Ectodermal cell (in vitro differentiated cells): ENCODE results near the gene KRT13.

Experiments
- H3K27ac ChIP-seq: 2 replicates; pipeline ENCODE4 v1.7.0; 2013; ENCODE audit warnings: mild to moderate bottlenecking, low read depth, low read length; ENCODE audit not compliant: insufficient read depth, poor library complexity, severe bottlenecking
- H3K27me3 ChIP-seq: 2 replicates; pipeline ENCODE4 v1.7.0; 2013; ENCODE audit warnings: mild to moderate bottlenecking, low read length; ENCODE audit not compliant: insufficient read depth, control insufficient read depth, poor library complexity, severe bottlenecking
- H3K36me3 ChIP-seq: one replicate; pipeline ENCODE4 v1.7.0; 2013; ENCODE audit warnings: low read length; ENCODE audit not compliant: control insufficient read depth, insufficient read depth
- H3K4me1 ChIP-seq: one replicate; pipeline ENCODE4 v1.7.0; 2013; ENCODE audit warnings: low read length; ENCODE audit not compliant: control insufficient read depth, insufficient read depth
- H3K4me3 ChIP-seq: 2 replicates; pipeline ENCODE4 v1.7.0; 2013; ENCODE audit warnings: low read depth, low read length, control low read depth; ENCODE audit not compliant: insufficient read depth
- H3K9me3 ChIP-seq: 2 replicates; pipeline ENCODE4 v1.7.0; 2013; ENCODE audit warnings: mild to moderate bottlenecking, low read length, moderate library complexity; ENCODE audit not compliant: control insufficient read depth
- WGBS, 2 experiments: methylation state at CpG; one replicate each; pipeline ENCODE4 v1.1.7; 2013; ENCODE audit warnings: missing lambda C conversion rate in 2 of 2; 5-methylcytosine and 5-hydroxymethylcytosine counted together

The KRT13 gene

DNA sequence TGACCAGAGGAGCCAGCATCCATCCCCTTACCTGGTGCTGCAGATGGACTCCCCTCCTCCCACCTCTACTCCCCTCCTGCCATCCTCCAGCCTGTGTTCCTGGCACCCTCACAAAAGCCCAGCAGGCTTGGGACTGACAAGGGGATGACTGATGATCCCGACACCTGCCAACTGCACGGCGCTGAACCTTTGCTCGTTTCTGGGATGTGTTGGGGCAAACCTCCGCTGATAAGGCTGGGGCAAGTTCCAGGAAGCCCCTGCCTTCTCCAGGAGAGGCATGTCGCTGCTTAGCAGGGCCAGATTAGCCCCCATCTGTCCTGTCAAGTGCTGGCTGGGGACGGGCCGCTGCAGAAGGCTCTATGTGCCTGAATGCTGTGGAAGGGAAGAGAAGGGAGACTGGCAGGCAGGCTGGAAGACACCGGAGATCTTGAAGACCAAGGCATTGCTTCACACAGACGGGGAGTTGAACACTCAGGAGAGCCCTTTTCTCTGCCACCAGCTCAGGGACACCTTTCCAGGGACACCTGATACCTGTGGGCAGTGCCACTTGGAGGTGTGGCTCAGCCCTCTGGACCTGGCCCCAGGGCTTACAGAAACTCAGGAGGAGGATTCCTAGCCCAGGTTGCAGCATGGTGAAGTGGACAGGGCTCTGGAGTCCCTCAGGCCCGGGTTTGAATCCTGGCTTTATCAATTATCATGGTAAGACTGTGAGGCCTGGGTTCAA, 14.3 kb upstream of the KRT13 start:
- Histone ChIP-seq H3K27ac (no peak overlapping the region), H3K4me3 (no peak overlapping the region), H3K4me1 (peaks cover 12% of the 10 kb centered on the region), H3K27me3 (no peaks in the 10 kb centered on the region), H3K36me3 (peaks cover 17% of the 10 kb centered on the region), H3K9me3 (no peaks in the 10 kb centered on the region)
- 69 to 74% methylated on average over 10 to 11 of the region's 11 CpGs for WGBS, 2 experiments

DNA sequence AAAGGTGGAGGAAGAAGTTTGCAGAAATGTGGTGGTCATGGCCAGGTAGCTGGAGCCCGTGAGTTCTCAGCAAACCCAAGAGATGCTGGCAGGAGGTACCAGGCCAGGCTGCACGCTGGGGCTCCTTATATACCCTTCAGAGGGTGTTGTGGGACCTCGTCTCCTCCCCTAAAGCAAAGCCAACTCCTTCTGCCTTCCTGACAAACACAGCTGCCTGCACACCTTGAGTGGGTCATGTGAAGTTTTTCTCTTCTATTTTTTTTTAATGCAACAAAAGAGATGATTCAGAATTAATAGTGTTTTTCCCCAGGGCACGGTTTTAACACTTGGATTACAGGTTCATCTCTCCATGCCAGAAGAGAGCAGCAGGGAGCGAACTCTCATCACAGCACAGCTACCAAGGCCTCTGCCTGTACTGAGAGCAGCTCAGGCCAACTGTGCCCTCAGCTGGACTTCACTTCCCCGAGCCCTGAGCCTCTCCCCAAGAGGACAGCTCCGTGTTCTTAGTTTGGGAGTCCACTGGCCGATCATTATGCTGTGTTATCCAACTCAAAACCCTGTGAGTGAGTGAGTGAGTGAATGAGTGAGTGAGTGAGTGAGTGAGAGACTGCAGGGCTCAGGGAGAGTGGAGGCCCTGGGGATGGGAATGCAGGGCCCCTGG, 13.5 kb upstream of the KRT13 start, which contains the start of gene KRT15:
Gene KRT15 (minus strand): TSS at position 102 of the 661 bp plus-strand sequence. CDS start 63 bp downstream, at position 39.
- Histone ChIP-seq H3K4me3 (no peak within 1 kb of the TSS), H3K4me1 (peaks cover 12% of the 10 kb centered on the region), H3K9me3 (no peaks in the 10 kb centered on the region), H3K27ac (no peak within 1 kb of the TSS), H3K27me3 (no peaks in the 10 kb centered on the region), H3K36me3 (peaks cover 12% of the 10 kb centered on the region)
- WGBS, 2 experiments = 79 to 84% methylated on average over 8 of the region's 8 CpGs

DNA sequence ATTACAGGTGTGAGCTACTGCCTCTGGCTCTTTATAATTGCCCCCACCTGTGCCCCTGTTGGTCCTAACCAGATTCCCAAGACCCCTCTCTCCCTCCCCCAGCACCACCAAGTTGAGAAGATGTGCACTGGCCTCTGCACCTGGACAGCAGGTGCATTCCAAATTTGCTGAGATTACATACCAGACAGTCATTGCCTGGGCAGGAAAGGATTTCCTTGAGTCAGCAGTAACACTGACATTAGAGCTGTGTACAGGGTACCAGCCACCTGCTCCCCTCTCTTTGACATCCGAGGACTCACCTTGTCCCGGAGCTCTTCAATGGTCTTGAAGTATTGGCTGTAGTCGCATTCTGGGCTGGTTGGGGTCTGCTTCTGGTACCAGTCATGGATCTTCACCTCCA, 12.6 kb upstream of the KRT13 start:
- Histone ChIP-seq H3K36me3 (peaks cover 5% of the 10 kb centered on the region), H3K27me3 (no peaks in the 10 kb centered on the region), H3K4me1 (peaks cover 12% of the 10 kb centered on the region), H3K27ac (no peak overlapping the region), H3K9me3 (no peaks in the 10 kb centered on the region), H3K4me3 (no peak overlapping the region)
- 98% methylated on average over 3 of the region's 3 CpGs for WGBS, 2 experiments

DNA sequence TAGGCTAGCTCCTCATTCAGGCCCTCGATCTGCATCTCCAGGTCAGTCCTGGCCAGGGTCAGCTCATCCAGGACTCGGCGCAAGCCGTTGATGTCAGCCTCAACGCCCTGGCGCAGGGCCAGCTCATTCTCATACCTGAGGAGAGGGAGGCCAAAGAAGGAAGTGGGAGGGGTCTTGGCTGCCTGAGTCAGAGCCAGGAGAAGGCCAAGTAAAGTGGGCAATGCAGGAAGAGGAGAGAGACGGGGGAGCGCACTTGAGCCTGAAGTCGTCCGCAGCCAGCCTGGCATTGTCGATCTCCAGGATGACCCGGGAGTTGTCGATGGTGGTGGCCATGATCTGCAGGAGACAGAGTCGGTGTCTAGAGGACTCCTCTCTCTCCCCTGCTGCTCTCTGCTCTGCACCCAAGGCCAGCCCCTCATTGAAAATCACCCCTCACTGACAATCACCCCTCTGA, 11.4 kb upstream of the KRT13 start:
- H3K4me1 ChIP-seq = peaks cover 9% of the 10 kb centered on the region
- no peak overlapping the region for H3K4me3 ChIP-seq
- H3K9me3 ChIP-seq = no peaks in the 10 kb centered on the region
- WGBS, 2 experiments = 93 to 94% methylated on average over 14 of the region's 14 CpGs
- no peaks in the 10 kb centered on the region for H3K36me3 ChIP-seq
- no peak overlapping the region for H3K27ac ChIP-seq
- H3K27me3 ChIP-seq = no peaks in the 10 kb centered on the region

DNA sequence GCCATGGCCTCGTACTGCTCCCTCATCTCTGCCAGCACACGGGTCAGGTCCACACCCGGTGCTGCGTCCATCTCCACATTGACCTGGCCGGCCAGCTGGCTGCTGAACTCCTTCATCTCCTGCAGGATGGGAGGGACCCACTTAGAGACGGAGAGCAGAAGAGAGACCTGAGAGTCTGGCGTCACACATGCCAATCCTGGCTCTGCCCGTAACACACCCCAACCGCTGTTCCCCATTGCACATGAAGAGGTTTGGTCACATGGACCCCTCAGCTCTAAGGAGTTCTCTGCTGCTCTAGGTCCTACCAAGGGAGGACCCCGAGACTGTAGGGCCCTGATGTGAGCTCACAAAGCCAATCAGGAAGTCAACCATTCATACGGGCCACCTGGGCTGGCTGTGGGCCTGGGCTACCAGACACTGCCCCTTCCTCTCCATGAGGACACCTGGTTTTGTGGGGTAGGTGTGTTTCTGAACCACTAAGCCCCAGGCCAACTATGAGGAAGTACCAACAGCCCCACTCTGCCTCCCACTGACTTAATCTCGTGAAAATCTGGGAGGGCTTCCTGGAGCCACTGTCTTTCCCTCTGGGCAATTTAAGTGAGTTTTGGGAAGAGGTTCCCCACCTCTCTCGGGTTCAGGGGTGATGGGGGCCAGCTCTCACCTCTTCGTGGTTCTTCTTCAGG, 10.9 kb upstream of the KRT13 start:
- Histone ChIP-seq H3K9me3 (no peaks in the 10 kb centered on the region), H3K36me3 (no peaks in the 10 kb centered on the region), H3K4me1 (peaks cover 9% of the 10 kb centered on the region), H3K27ac (no peak overlapping the region), H3K4me3 (no peak overlapping the region), H3K27me3 (no peaks in the 10 kb centered on the region)
- 92 to 95% methylated on average over 14 of the region's 14 CpGs for WGBS, 2 experiments

DNA sequence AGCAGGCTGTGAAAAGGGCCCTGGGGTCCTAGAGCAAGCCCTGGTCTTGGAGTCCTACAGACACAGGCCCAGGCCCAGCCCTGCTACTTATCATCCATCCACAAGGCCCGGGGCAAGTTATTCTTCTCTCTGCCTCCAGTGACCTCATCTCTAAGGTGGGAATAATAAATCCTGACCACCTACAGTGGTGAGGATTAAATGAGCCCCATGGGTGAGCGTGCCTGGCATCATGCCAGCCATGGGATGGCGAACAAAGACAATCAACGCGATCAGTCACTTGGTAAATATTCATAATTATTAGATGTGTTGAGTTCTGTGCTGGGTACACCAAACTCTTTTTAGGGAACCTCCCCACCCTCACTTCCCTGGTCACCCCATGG, 7.7 kb upstream of the KRT13 start:
- Histone ChIP-seq H3K4me3 (no peak overlapping the region), H3K27ac (no peak overlapping the region), H3K36me3 (no peaks in the 10 kb centered on the region), H3K27me3 (no peaks in the 10 kb centered on the region), H3K4me1 (no peaks in the 10 kb centered on the region), H3K9me3 (no peaks in the 10 kb centered on the region)
- WGBS, 2 experiments = 97 to 100% methylated on average over 5 of the region's 5 CpGs

DNA sequence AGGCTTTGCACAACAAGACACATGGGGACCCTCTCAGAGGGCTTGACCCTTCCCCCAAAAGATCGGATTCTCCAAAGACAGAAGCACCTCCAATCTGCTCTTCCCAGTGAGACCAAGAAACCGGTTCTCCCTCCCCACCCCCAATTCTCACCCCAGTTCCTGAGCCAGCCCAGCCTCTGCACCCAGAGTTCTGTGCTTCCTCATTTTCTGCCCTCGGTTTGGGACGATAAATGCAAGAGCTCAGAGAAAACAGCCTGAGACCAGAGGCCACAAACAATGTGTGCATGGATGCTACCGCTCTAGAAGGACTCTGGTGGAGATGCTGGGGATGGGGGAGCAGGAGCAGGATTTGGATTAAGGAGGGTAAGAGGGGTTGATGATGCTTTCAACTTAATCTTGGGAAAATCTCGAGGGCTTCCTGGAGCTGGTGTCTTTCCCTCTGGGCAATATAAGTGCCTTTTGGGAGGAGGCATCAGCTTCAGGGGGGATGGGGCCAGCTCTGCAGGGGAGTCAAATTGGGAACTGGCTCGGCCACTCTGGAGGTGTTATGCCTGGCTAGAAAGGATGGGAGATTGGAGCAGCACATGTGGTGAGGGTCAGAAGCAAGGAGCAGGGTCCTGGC, 7.2 kb upstream of the KRT13 start:
- no peaks in the 10 kb centered on the region for H3K9me3 ChIP-seq
- H3K4me1 ChIP-seq = peaks cover 4% of the 10 kb centered on the region
- H3K4me3 ChIP-seq = no peak overlapping the region
- 82 to 84% methylated on average over 7 of the region's 7 CpGs for WGBS, 2 experiments
- H3K27ac ChIP-seq = no peak overlapping the region
- no peaks in the 10 kb centered on the region for H3K36me3 ChIP-seq
- no peaks in the 10 kb centered on the region for H3K27me3 ChIP-seq

DNA sequence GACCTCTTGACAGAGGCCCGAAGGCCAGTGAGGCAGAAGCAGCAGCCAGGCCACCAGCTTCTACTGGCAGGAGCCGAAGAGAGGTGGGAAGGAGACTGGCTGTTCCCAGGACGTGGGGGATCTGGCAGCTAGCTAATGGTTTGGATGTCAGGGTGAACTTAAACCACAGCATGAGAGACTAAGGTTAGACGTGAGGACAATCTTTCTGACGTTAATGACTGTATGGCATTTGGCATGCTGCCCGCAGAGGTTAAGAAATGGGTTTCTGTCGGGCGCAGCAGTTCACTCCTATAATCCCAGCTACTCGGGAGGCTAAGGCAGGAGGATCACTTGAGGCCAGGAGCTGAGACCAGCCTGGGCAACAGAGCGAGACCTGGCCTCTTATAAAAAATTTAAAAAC, 6.3 kb upstream of the KRT13 start:
- Histone ChIP-seq H3K27me3 (no peaks in the 10 kb centered on the region), H3K4me3 (no peak overlapping the region), H3K4me1 (peaks cover 11% of the 10 kb centered on the region), H3K27ac (no peak overlapping the region), H3K36me3 (no peaks in the 10 kb centered on the region), H3K9me3 (no peaks in the 10 kb centered on the region)
- 92 to 93% methylated on average over 10 of the region's 10 CpGs for WGBS, 2 experiments

DNA sequence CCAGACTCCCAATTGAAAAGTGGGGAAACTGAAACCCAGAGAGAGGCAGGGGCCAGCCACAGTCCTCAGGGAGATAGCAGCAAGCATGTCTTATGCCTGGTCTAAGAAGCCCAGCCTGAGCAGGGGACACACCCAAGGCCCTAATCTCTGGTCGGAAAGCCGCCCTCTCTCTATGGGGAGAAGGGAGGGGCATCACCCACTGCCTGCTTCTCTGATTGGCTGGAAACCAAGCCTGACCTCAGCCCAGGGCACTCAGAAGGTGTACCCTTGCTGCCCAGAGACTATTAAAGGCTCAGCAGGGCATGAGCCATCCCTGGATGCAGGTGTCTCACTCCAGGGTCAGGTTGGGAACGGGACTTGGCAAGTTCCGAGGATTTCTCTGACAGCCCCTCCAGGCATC, 5.7 kb upstream of the KRT13 start:
- H3K27ac ChIP-seq = no peak overlapping the region
- no peaks in the 10 kb centered on the region for H3K9me3 ChIP-seq
- H3K27me3 ChIP-seq = no peaks in the 10 kb centered on the region
- no peak overlapping the region for H3K4me3 ChIP-seq
- H3K4me1 ChIP-seq = peaks cover 11% of the 10 kb centered on the region
- WGBS, 2 experiments = 68 to 70% methylated on average over 4 of the region's 4 CpGs
- H3K36me3 ChIP-seq = no peaks in the 10 kb centered on the region
